SKM-1 treated with dmso at 0.1 percent for 144 hours (cell line): ENCODE data around the gene EID3.

Experiments used
- DNase-seq: peaks from one replicate; lab custom pipeline; 2025; ENCODE audit not compliant: unreplicated experiment; lab: John Stamatoyannopoulos, UW

Gene EID3

DNA sequence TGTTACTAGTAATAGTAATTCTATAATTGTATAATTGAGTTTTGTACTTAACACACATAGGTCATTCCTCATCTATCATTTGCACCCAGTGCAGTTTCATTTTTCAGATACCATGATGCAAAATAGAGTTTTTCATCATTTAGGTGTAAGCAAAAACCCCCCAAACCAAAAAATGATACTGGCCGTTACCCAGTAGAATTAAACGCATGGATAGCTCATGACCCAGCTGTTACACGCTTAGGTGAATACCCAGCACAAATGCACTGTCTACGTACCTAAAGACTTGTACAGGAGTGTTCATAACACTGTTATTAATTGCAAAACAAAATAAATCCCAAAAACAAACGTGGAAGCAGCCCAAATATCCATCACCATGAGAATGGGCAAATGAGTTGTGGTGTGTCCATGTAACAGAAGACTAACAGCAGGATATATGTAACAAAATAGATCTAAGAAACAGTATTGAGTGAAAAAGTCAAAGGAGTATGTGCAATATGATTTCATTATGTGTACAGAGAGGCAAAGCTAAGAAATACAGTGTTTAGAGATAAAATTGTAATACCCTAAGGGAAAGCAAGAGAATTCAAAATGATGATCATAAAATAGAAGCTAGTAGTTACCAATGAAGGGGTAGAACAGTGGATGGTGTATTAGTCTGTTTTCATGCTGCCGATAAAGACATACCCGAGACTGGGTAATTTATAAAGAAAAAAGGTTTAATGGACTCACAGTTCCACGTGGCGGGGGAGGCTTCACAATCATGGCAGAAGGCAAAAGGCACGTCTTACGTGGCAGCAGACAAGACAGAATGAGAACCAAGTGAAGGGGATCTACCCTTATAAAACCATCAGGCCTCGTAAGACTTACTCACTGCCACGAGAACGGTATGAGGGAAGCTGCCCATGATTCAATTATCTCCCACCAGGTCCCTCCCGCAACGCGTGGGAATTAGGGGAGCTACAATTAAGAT, 49.8 kb downstream of the EID3 start:
- no peak for DNase-seq

DNA sequence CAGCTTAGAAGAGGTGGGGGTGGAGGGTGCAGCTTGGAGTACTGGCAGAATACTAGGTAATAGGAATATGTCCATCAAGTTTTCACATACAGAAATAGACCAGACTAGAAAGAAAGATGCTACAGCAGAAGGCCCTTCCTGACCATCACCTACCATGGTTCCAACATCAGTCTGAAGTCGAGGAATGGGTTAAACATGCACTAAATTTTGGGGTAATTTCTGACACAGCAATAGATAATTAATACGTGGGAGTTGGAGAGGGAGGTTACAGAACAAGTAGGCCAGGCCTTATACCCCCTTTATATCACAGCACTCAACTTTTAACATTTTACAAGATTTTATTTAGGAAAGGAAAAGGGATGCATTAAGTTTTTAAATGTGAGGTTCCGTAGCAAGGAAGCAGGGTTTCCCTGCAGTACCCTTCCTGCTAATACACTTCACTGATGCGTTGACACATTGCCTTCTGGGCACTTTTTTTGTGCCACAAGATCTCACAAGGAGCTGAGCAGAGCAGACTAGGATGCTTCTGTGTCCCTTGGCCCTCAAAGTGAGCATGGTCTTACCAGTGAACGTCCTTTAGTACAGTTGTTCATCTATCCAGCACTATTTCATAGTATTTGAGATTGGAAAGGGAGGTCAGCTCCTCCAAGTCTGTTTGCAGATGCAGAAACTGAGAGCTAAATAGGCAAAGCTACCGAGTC, 50.8 kb downstream of the EID3 start:
- no peak for DNase-seq
